Uterus (tissue), 2 donors: Measurements from ENCODE around the gene EFHD1.

Experiments used
- POLR2A ChIP-seq, 2 donors: fragments of 450-650 bp; IDR thresholded peaks; one replicate each; pipeline ENCODE4 v1.6.1; 2016; ENCODE audit warnings: antibody characterized with exemption in 2 of 2, mild to moderate bottlenecking in 1 of 2, moderate library complexity in 1 of 2
- TF ChIP-seq, protein P1 (sequence below), 4 experiments: fragments of 200-600 bp in 2 of 4; fragments of 450-650 bp in 2 of 4; sonication (generic) in 2 of 4; IDR thresholded peaks; one replicate each; pipeline ENCODE4 v1.5.1; 2016 to 2019; ENCODE audit warnings: antibody characterized with exemption in 4 of 4, mild to moderate bottlenecking in 2 of 4, moderate library complexity in 1 of 4

GRCh38 chr2:232598293-232598692 is 35.1 kb upstream of the EFHD1 start:
- TF ChIP-seq, protein P1, sequence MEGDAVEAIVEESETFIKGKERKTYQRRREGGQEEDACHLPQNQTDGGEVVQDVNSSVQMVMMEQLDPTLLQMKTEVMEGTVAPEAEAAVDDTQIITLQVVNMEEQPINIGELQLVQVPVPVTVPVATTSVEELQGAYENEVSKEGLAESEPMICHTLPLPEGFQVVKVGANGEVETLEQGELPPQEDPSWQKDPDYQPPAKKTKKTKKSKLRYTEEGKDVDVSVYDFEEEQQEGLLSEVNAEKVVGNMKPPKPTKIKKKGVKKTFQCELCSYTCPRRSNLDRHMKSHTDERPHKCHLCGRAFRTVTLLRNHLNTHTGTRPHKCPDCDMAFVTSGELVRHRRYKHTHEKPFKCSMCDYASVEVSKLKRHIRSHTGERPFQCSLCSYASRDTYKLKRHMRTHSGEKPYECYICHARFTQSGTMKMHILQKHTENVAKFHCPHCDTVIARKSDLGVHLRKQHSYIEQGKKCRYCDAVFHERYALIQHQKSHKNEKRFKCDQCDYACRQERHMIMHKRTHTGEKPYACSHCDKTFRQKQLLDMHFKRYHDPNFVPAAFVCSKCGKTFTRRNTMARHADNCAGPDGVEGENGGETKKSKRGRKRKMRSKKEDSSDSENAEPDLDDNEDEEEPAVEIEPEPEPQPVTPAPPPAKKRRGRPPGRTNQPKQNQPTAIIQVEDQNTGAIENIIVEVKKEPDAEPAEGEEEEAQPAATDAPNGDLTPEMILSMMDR (IDR thresholded peaks at IDR 0.05) = no peak
- no peak for TF ChIP-seq POLR2A (IDR thresholded peaks at IDR 0.05)
